IMR-90 (cell line): Measurements from ENCODE around the gene GLCCI1. TPM values are rescaled to one million over a fixed set of nuclear protein-coding genes. Genes with fewer than 3 reads are reported as not detected.

Source experiments
- ATAC-seq: fragments of 200-7000 bp; cut with Tn5 transposase; 2 replicates; pipeline ENCODE4 v1.9.1; 2020; ENCODE audit warnings: low read depth, mild to moderate bottlenecking, moderate library complexity
- BruUV-seq: library from RNA; stranded (reverse); fragments of 400-500 nt; replicated peaks from 2 replicates; lab custom pipeline; 2021; lab: Mats Ljungman, UMichigan
- CTCF ChIA-PET: fragments of 300-600 bp; formaldehyde crosslinking; extraction: SDS; loops from one replicate; lab custom pipeline; 2021; ENCODE audit warnings: antibody characterized with exemption; lab: Yijun Ruan, JAX
- POLR2A ChIA-PET: fragments of 300-600 bp; sonication (Branson Sonifier 250); formaldehyde crosslinking; loops from one replicate; lab custom pipeline; 2022; ENCODE audit warnings: antibody characterized with exemption; ENCODE audit not compliant: unreplicated experiment; lab: Charles Lee
- DNase-seq: peaks from one replicate; pipeline ENCODE4 v3.0.0; 2013
- H2AFZ ChIP-seq: replicated peaks from 2 replicates; pipeline ENCODE3; 2013; ENCODE audit warnings: low read length, mild to moderate bottlenecking; ENCODE audit not compliant: poor library complexity
- H2AK5ac ChIP-seq: 2 replicates; pipeline ENCODE4 v1.6.1; 2013; ENCODE audit warnings: low read depth, low read length, inconsistent platforms
- H2AK9ac ChIP-seq: replicated peaks from 2 replicates; pipeline ENCODE3; 2013; ENCODE audit warnings: mild to moderate bottlenecking, low read depth, low read length, moderate library complexity; ENCODE audit not compliant: poor library complexity
- H2BK120ac ChIP-seq: 2 replicates; pipeline ENCODE4 v1.6.1; 2013; ENCODE audit warnings: low read depth, low read length, inconsistent platforms
- H2BK15ac ChIP-seq: 3 replicates; pipeline ENCODE4 v1.6.1; 2013; ENCODE audit warnings: low read depth, low read length, inconsistent platforms
- H2BK20ac ChIP-seq: 2 replicates; pipeline ENCODE4 v1.6.1; 2013; ENCODE audit warnings: low read depth, mild to moderate bottlenecking, inconsistent platforms, low read length, moderate library complexity
- H2BK5ac ChIP-seq: 2 replicates; pipeline ENCODE4 v1.6.1; 2013; ENCODE audit warnings: mild to moderate bottlenecking, low read depth, low read length, inconsistent platforms; ENCODE audit not compliant: poor library complexity, severe bottlenecking
- H3K14ac ChIP-seq: replicated peaks from 2 replicates; pipeline ENCODE4 v1.6.1; 2013; ENCODE audit warnings: low read depth, low read length, inconsistent platforms
- H3K18ac ChIP-seq: 2 replicates; pipeline ENCODE4 v1.6.1; 2013; ENCODE audit warnings: low read depth, low read length, control low read depth
- H3K23ac ChIP-seq: 2 replicates; pipeline ENCODE4 v1.6.1; 2013; ENCODE audit warnings: low read depth, low read length, inconsistent platforms
- H3K27ac ChIP-seq: 2 replicates; pipeline ENCODE4 v1.5.1; 2013; ENCODE audit warnings: mild to moderate bottlenecking, control low read depth, low read length; ENCODE audit not compliant: insufficient read depth
- H3K27me3 ChIP-seq: 2 replicates; pipeline ENCODE4 v1.6.1; 2013; ENCODE audit warnings: low read length; ENCODE audit not compliant: control insufficient read depth, insufficient read depth
- H3K36me3 ChIP-seq: 2 replicates; pipeline ENCODE4 v1.6.1; 2013; ENCODE audit warnings: low read length, mixed read lengths; ENCODE audit not compliant: control insufficient read depth, insufficient read depth
- H3K4ac ChIP-seq: 2 replicates; pipeline ENCODE4 v1.6.1; 2013; ENCODE audit warnings: low read depth, low read length, inconsistent platforms
- H3K4me1 ChIP-seq: 2 replicates; pipeline ENCODE4 v1.6.1; 2013; ENCODE audit warnings: low read length, mixed read lengths; ENCODE audit not compliant: control insufficient read depth, insufficient read depth
- H3K4me2 ChIP-seq: 2 replicates; pipeline ENCODE4 v1.6.1; 2013; ENCODE audit warnings: low read depth, mild to moderate bottlenecking, control low read depth, low read length, moderate library complexity
- H3K4me3 ChIP-seq: 2 replicates; pipeline ENCODE4 v1.5.1; 2013; ENCODE audit warnings: low read depth, mild to moderate bottlenecking, control low read depth, low read length, moderate library complexity; ENCODE audit not compliant: insufficient read depth
- H3K56ac ChIP-seq: 2 replicates; pipeline ENCODE4 v1.6.1; 2013; ENCODE audit warnings: low read length, inconsistent platforms; ENCODE audit not compliant: insufficient read depth; ENCODE audit errors: extremely low read depth
- H3K79me1 ChIP-seq, 2 experiments: 2 replicates each; pipeline ENCODE4 v1.6.1; 2013; ENCODE audit warnings: low read length in 2 of 2, inconsistent platforms in 1 of 2, low read depth in 1 of 2
- H3K9ac ChIP-seq: 2 replicates; pipeline ENCODE4 v1.6.1; 2013; ENCODE audit warnings: low read depth, low read length, control low read depth
- H3K9me1 ChIP-seq: 2 replicates; pipeline ENCODE4 v1.6.1; 2013; ENCODE audit warnings: low read length, inconsistent platforms; ENCODE audit not compliant: insufficient read depth
- H3K9me3 ChIP-seq: 2 replicates; pipeline ENCODE4 v1.6.1; 2013; ENCODE audit warnings: low read length; ENCODE audit not compliant: control insufficient read depth, insufficient read depth
- H4K20me1 ChIP-seq: 2 replicates; pipeline ENCODE4 v1.6.1; 2013; ENCODE audit warnings: low read length, inconsistent platforms; ENCODE audit not compliant: insufficient read depth
- H4K5ac ChIP-seq: 2 replicates; pipeline ENCODE4 v1.6.1; 2013; ENCODE audit warnings: mild to moderate bottlenecking, low read depth, low read length, control low read depth
- H4K8ac ChIP-seq, 2 experiments: 2 replicates each; pipeline ENCODE4 v1.6.1; 2013; ENCODE audit warnings: low read depth in 2 of 2, low read length in 2 of 2, control low read depth in 1 of 2, inconsistent platforms in 1 of 2
- H4K91ac ChIP-seq: 2 replicates; pipeline ENCODE4 v1.6.1; 2013; ENCODE audit warnings: low read depth, low read length, inconsistent platforms; ENCODE audit not compliant: insufficient read depth
- BHLHE40 ChIP-seq: fragments of 150-350 bp; IDR thresholded peaks from 2 replicates; pipeline ENCODE4 v1.6.1; 2016; ENCODE audit warnings: mild to moderate bottlenecking, low read depth, low read length
- CEBPB ChIP-seq: IDR thresholded peaks from 2 replicates; pipeline ENCODE4 v1.6.1; 2012; ENCODE audit warnings: low read depth, low read length, improper control_type of control experiment
- CHD1 ChIP-seq: IDR thresholded peaks from 2 replicates; pipeline ENCODE4 v1.6.1; 2012; ENCODE audit warnings: low read depth, low read length, improper control_type of control experiment
- FOS ChIP-seq: fragments of 150-350 bp; IDR thresholded peaks from 2 replicates; pipeline ENCODE4 v1.6.1; 2016; ENCODE audit warnings: low read depth, low read length
- MAFK ChIP-seq: IDR thresholded peaks from 2 replicates; pipeline ENCODE4 v1.6.1; 2012; ENCODE audit warnings: low read depth, low read length, improper control_type of control experiment
- MAZ ChIP-seq: IDR thresholded peaks from 2 replicates; pipeline ENCODE4 v1.6.1; 2012; ENCODE audit warnings: low read depth, mild to moderate bottlenecking, low read length, improper control_type of control experiment, moderate library complexity, borderline replicate concordance
- MXI1 ChIP-seq: IDR thresholded peaks from 2 replicates; pipeline ENCODE4 v1.6.1; 2012; ENCODE audit warnings: low read depth, mild to moderate bottlenecking, low read length, moderate library complexity, borderline replicate concordance
- NFE2L2 ChIP-seq: fragments of 150-350 bp; IDR thresholded peaks from 2 replicates; pipeline ENCODE4 v1.6.1; 2016; ENCODE audit warnings: low read depth, mild to moderate bottlenecking, low read length
- POLR2A ChIP-seq: IDR thresholded peaks from 2 replicates; pipeline ENCODE4 v1.6.1; 2012; ENCODE audit warnings: mild to moderate bottlenecking, low read depth, low read length
- RAD21 ChIP-seq: IDR thresholded peaks from 2 replicates; pipeline ENCODE4 v1.6.1; 2012; ENCODE audit warnings: low read length, improper control_type of control experiment
- RCOR1 ChIP-seq: IDR thresholded peaks from 2 replicates; pipeline ENCODE4 v1.6.1; 2012; ENCODE audit warnings: mild to moderate bottlenecking, low read length, improper control_type of control experiment; ENCODE audit not compliant: insufficient replicate concordance
- RFX5 ChIP-seq: IDR thresholded peaks from 2 replicates; pipeline ENCODE4 v1.8.0; 2012; ENCODE audit warnings: low read depth, mild to moderate bottlenecking, low read length, moderate library complexity
- SMC3 ChIP-seq: fragments of 150-350 bp; IDR thresholded peaks from 2 replicates; pipeline ENCODE4 v1.6.1; 2016; ENCODE audit warnings: low read depth, mild to moderate bottlenecking, antibody characterized with exemption, low read length, moderate library complexity
- WGBS, 2 experiments: methylation state at CpG; one replicate each; pipeline versions ENCODE4 v1.1.5 to v1.1.7; 2013; ENCODE audit warnings: missing lambda C conversion rate in 2 of 2; ENCODE audit not compliant: insufficient read length in 1 of 2; ENCODE audit errors: extremely low coverage in 2 of 2; 5-methylcytosine and 5-hydroxymethylcytosine counted together
- dilution Hi-C: fragments of 300-500 bp; cut with HindIII; formaldehyde crosslinking; loops from one replicate; pipeline ENCODE4 v1.14.3; 2018; ENCODE audit warnings: low sequenced_read_pairs; ENCODE audit not compliant: unreplicated experiment
- in situ Hi-C: fragments of 300-500 bp; cut with MboI; formaldehyde crosslinking; loops from 3 replicates; pipeline ENCODE4 v1.14.3; 2019; ENCODE audit warnings: low sequenced_read_pairs, inconsistent platforms, mixed read lengths
- intact Hi-C: fragments of 100-400 bp; cut with micrococcal nuclease; formaldehyde crosslinking; loops from 2 replicates; pipeline ENCODE4 v1.10.0; 2022
- polyA plus RNA-seq, 3 experiments: library from polyadenylated mRNA; depleted of rRNA; stranded (reverse); fragments of >200 nt; gene quantifications; 2 replicates each; pipeline ENCODE4 v1.2.3, GENCODE V29; 2012; ENCODE audit warnings: low replicate concordance in 1 of 3
- total RNA-seq: library from RNA; depleted of rRNA; stranded (reverse); fragments of >200 nt; gene quantifications from 2 replicates; pipeline ENCODE4 v1.2.3, GENCODE V29; 2012
- TF ChIP-seq, protein P1 (sequence below): fragments of 150-350 bp; IDR thresholded peaks from 2 replicates; pipeline ENCODE4 v1.6.1; 2017; ENCODE audit warnings: mild to moderate bottlenecking, antibody characterized with exemption, low read length, low read depth
- TF ChIP-seq, protein P2 (sequence below): fragments of 150-350 bp; IDR thresholded peaks from 2 replicates; pipeline ENCODE4 v1.6.1; 2016; ENCODE audit warnings: low read depth, mild to moderate bottlenecking, low read length, moderate library complexity, borderline replicate concordance
- TF ChIP-seq, protein P3 (sequence below): conservative IDR thresholded peaks from 2 replicates; pipeline ENCODE4 v1.5.1; 2012; ENCODE audit warnings: mild to moderate bottlenecking, low read depth, low read length, improper control_type of control experiment

Gene GLCCI1
- total and polyA plus RNA-seq, 2 of the 4 experiments (the other 2 are of a cell fraction) = 4.1 to 6.2 TPM

DNA sequence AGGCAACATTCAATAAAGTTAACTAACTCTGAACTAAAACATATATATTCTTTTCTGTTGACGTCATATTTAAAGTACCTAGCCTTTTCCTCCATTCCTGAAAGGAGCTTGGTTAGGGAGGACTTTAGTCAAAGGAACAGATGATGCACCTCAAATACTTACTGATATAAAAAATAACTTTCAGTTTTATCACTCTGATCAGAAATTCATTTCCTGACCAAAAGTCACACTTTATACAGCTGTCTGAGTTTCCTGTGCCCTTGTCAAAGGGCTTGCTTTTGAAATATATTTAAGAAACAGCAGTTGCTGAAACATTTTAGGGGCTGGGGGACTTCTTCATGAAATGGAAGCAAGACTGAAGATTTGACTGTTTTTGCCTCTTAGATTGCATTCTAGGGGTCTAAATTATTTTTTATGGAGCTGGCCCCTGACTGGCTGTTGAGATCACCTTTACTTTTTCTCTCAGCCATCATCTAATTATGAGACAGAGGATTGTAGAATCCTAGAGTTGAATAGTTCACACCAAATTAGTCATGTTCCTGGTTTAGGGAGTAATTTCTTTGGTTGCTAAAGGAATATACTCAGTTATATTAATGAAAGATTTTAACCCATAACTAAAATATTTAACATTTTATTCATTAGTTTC is 46.6 kb downstream of the GLCCI1 start:
- TF ChIP-seq, protein P1, sequence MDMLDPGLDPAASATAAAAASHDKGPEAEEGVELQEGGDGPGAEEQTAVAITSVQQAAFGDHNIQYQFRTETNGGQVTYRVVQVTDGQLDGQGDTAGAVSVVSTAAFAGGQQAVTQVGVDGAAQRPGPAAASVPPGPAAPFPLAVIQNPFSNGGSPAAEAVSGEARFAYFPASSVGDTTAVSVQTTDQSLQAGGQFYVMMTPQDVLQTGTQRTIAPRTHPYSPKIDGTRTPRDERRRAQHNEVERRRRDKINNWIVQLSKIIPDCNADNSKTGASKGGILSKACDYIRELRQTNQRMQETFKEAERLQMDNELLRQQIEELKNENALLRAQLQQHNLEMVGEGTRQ = no peak
- TF ChIP-seq SMC3 (no peak), MAFK (no peak), POLR2A (no peak), NFE2L2 (no peak), RFX5 (no peak), RAD21 (no peak), MAZ (no peak), CEBPB (no peak), FOS (no peak), CHD1 (no peak), RCOR1 (no peak), MXI1 (no peak), BHLHE40 (no peak)
- TF ChIP-seq, protein P2, sequence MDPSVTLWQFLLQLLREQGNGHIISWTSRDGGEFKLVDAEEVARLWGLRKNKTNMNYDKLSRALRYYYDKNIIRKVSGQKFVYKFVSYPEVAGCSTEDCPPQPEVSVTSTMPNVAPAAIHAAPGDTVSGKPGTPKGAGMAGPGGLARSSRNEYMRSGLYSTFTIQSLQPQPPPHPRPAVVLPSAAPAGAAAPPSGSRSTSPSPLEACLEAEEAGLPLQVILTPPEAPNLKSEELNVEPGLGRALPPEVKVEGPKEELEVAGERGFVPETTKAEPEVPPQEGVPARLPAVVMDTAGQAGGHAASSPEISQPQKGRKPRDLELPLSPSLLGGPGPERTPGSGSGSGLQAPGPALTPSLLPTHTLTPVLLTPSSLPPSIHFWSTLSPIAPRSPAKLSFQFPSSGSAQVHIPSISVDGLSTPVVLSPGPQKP = no peak
- TF ChIP-seq, protein P3, sequence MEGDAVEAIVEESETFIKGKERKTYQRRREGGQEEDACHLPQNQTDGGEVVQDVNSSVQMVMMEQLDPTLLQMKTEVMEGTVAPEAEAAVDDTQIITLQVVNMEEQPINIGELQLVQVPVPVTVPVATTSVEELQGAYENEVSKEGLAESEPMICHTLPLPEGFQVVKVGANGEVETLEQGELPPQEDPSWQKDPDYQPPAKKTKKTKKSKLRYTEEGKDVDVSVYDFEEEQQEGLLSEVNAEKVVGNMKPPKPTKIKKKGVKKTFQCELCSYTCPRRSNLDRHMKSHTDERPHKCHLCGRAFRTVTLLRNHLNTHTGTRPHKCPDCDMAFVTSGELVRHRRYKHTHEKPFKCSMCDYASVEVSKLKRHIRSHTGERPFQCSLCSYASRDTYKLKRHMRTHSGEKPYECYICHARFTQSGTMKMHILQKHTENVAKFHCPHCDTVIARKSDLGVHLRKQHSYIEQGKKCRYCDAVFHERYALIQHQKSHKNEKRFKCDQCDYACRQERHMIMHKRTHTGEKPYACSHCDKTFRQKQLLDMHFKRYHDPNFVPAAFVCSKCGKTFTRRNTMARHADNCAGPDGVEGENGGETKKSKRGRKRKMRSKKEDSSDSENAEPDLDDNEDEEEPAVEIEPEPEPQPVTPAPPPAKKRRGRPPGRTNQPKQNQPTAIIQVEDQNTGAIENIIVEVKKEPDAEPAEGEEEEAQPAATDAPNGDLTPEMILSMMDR = no peak
- no CpG with 5 or more reads among the region's 1 CpG for WGBS, 2 experiments

More for the DNA sequence above, 46.6 kb downstream of the GLCCI1 start:
- H3K27me3 ChIP-seq = no peaks in the 10 kb centered on the region
- no peak overlapping the region for H3K9ac ChIP-seq
- no peak overlapping the region for H2BK20ac ChIP-seq
- no peak overlapping the region for H2BK15ac ChIP-seq
- DNase-seq = no peak
- no peaks in the 10 kb centered on the region for H3K9me1 ChIP-seq
- no peak overlapping the region for H2AFZ ChIP-seq
- H2AK9ac ChIP-seq = no peak overlapping the region
- no peak overlapping the region for H4K91ac ChIP-seq
- no peak overlapping the region for H2BK5ac ChIP-seq
- no peak for ATAC-seq
- no TSS peak for BruUV-seq
- no peak overlapping the region for H2BK120ac ChIP-seq
- no peak overlapping the region for H3K23ac ChIP-seq
- H3K4me1 ChIP-seq = no peaks in the 10 kb centered on the region
- no peak overlapping the region for H4K5ac ChIP-seq
- ChIA-PET CTCF (no interaction called here), POLR2A (no interaction called here)
- no peak overlapping the region for H3K14ac ChIP-seq
- no peak overlapping the region for H3K4me2 ChIP-seq
- in situ Hi-C loops (no loop called here), dilution Hi-C loops (no loop called here), intact Hi-C loops (no loop called here)
- no peak overlapping the region for H4K8ac ChIP-seq
- no peak overlapping the region for H2AK5ac ChIP-seq
- H3K79me1 ChIP-seq = peaks cover 0 to 4% of the 10 kb centered on the region in 2 experiments; a peak in 1 of 4 replicates
- H3K56ac ChIP-seq = no peak overlapping the region
- H3K27ac ChIP-seq = no peak overlapping the region
- no peak overlapping the region for H3K4ac ChIP-seq
- no peak overlapping the region for H3K18ac ChIP-seq
- H4K20me1 ChIP-seq = no peaks in the 10 kb centered on the region
- no peaks in the 10 kb centered on the region for H3K9me3 ChIP-seq
- no peaks in the 10 kb centered on the region for H3K36me3 ChIP-seq
- H3K4me3 ChIP-seq = no peak overlapping the region
